HepG2 (cell line): Measurements from ENCODE around the gene STK4. TPM values are rescaled to one million over a fixed set of nuclear protein-coding genes. Genes with fewer than 3 reads are reported as not detected.

Experiments
- EP300 ChIP-seq, 3 experiments: sonication (generic) in 1 of 3; formaldehyde crosslinking in 1 of 3; IDR thresholded peaks; 2 replicates each; pipeline versions ENCODE4 v1.5.1 to v1.6.1; 2011 to 2020; ENCODE audit warnings: low read depth in 2 of 3, low read length in 2 of 3, borderline replicate concordance in 1 of 3, improper control_type of control experiment in 1 of 3, mild to moderate bottlenecking in 1 of 3, missing genetic modification reagents in 1 of 3, moderate library complexity in 1 of 3
- GABPB1 ChIP-seq: IDR thresholded peaks from 2 replicates; pipeline ENCODE4 v1.6.1; 2016; ENCODE audit warnings: mild to moderate bottlenecking, missing genetic modification reagents, moderate library complexity, missing compliant biosample characterization
- HES4 ChIP-seq: sonication (generic); formaldehyde crosslinking; IDR thresholded peaks from 2 replicates; pipeline ENCODE4 v1.9.0; 2021; ENCODE audit warnings: mild to moderate bottlenecking, missing genetic modification reagents, borderline replicate concordance
- KLF6 ChIP-seq: IDR thresholded peaks from 2 replicates; pipeline ENCODE4 v1.8.0; 2016; ENCODE audit warnings: missing biosample characterization, missing genetic modification reagents
- SP4 ChIP-seq: sonication (generic); formaldehyde crosslinking; IDR thresholded peaks from 2 replicates; pipeline ENCODE4 v1.8.1; 2023; ENCODE audit warnings: mild to moderate bottlenecking, missing genetic modification reagents
- SRSF1 ChIP-seq: fragments of 200-400 bp; formaldehyde crosslinking; optimal IDR thresholded peaks from 2 replicates; pipeline ENCODE3; 2017; ENCODE audit warnings: mild to moderate bottlenecking, low read depth, low read length, moderate library complexity
- THAP7 ChIP-seq: sonication (generic); formaldehyde crosslinking; IDR thresholded peaks from 2 replicates; pipeline ENCODE4 v1.8.1; 2023; ENCODE audit warnings: mild to moderate bottlenecking, missing genetic modification reagents
- ZC3H4 ChIP-seq: sonication (generic); formaldehyde crosslinking; IDR thresholded peaks from 2 replicates; pipeline ENCODE4 v1.4.0; 2020; ENCODE audit warnings: missing genetic modification reagents, borderline replicate concordance
- ZNF205 ChIP-seq: IDR thresholded peaks from 2 replicates; pipeline ENCODE4 v1.6.1; 2018; ENCODE audit warnings: missing biosample characterization, missing genetic modification reagents
- ZNF264 ChIP-seq: sonication (generic); formaldehyde crosslinking; IDR thresholded peaks from 2 replicates; pipeline ENCODE4 v1.4.0; 2020; ENCODE audit warnings: missing genetic modification reagents
- ZNF318 ChIP-seq: sonication (generic); formaldehyde crosslinking; IDR thresholded peaks from 2 replicates; pipeline ENCODE4 v1.4.0; 2020; ENCODE audit warnings: mild to moderate bottlenecking, missing genetic modification reagents
- ZNF557 ChIP-seq: sonication (generic); formaldehyde crosslinking; IDR thresholded peaks from 2 replicates; pipeline ENCODE4 v1.4.0; 2020; ENCODE audit warnings: missing genetic modification reagents
- ZNF687 ChIP-seq: sonication (generic); formaldehyde crosslinking; IDR thresholded peaks from 2 replicates; pipeline ENCODE4 v1.5.1; 2020; ENCODE audit warnings: mild to moderate bottlenecking, missing genetic modification reagents, moderate library complexity
- ZNF780A ChIP-seq: sonication (generic); formaldehyde crosslinking; IDR thresholded peaks from 2 replicates; pipeline ENCODE4 v1.8.0; 2022; ENCODE audit warnings: mild to moderate bottlenecking, missing genetic modification reagents, moderate library complexity
- polyA plus RNA-seq, 8 experiments: library from polyadenylated mRNA; depleted of rRNA in 3 of 8; stranded (reverse) in 7 of 8; unstranded in 1 of 8; fragments of >200 nt; fragmentation: Illumina TruSeq in 4 of 8; extraction: Trizol in 4 of 8; gene quantifications; 2 replicates each; pipeline versions ENCODE4 v1.2.1 to v1.2.3, GENCODE V29; 2011 to 2016; ENCODE audit warnings: low read depth in 4 of 8, missing spikeins in 1 of 8, mixed read lengths in 1 of 8; ENCODE audit not compliant: insufficient read depth in 1 of 8
- total RNA-seq, 5 experiments: library from RNA; depleted of rRNA; stranded (reverse); fragments of >200 nt; fragmentation: Illumina TruSeq; extraction: Trizol; gene quantifications; 2 replicates each; pipeline ENCODE4 v1.2.3, GENCODE V29; 2016; ENCODE audit warnings: low read depth in 1 of 5

Gene STK4
- total and polyA plus RNA-seq, 2 of the 13 experiments (the other 11 are each of a cell fraction or from before 2014, with no cell fraction given): 25.6 to 38.3 TPM

- TF ChIP-seq THAP7 (CRISPR knock-in tag) (peak; percentile 95), ZNF318 (CRISPR knock-in tag) (peak; percentile 93; the same call in 1 of the 2 replicates), SRSF1 (peak; percentile 90), ZNF687 (CRISPR knock-in tag) (peak; percentile 100), EP300 (IDR thresholded peaks at IDR 0.05; ENCODE audit: low read depth in 2 of 2, low read length in 2 of 2) (no peak), EP300 (CRISPR knock-in tag; IDR thresholded peaks at IDR 0.05; ENCODE audit: borderline replicate concordance) (peak; percentile 37), KLF6 (CRISPR knock-in tag) (peak; percentile 96), ZC3H4 (CRISPR knock-in tag) (no peak), GABPB1 (CRISPR knock-in tag) (peak; percentile 90), ZNF557 (CRISPR knock-in tag) (no peak; the same call in 1 of the 2 replicates), HES4 (peak; percentile 88; the same call in 1 of the 2 replicates), ZNF205 (CRISPR knock-in tag) (peak; percentile 95), ZNF780A (CRISPR knock-in tag) (0 out of 2 replicates have a peak, but pooled peaks have one; percentile 76), ZNF264 (CRISPR knock-in tag) (peak; percentile 79), SP4 (CRISPR knock-in tag) (peak; percentile 89; the same call in 1 of the 2 replicates)
Observed at GRCh38 chr20:44960103-44960852, 6.0 kb upstream of the STK4 start, which contains the start of gene TOMM34 (continued).
